ENCODE data around the gene TBC1D16. TPM values are rescaled to one million over a fixed set of nuclear protein-coding genes. Genes with fewer than 3 reads are reported as not detected.

Gene TBC1D16
- total RNA-seq, 1 experiment from 2014 or later, result 85.8 TPM

- Histone ChIP-seq H4K5ac (ENCODE audit: insufficient read length, low read depth, low read length) (no peak overlapping the region), H3K4ac (ENCODE audit: low read depth, low read length) (no peak overlapping the region), H3K23me2 (ENCODE audit: insufficient read length, low read depth, low read length, poor library complexity, severe bottlenecking) (peaks cover 12% of the 10 kb centered on the region), H2BK120ac (ENCODE audit: low read depth, low read length, poor library complexity, severe bottlenecking) (no peak overlapping the region), H2AK5ac (ENCODE audit: insufficient read length, low read length) (no peak overlapping the region), H2BK15ac (ENCODE audit: low read depth, low read length) (no peak overlapping the region), H3K9me3 (ENCODE audit: control insufficient read depth, low read depth, low read length) (no peaks in the 10 kb centered on the region), H3K9ac (ENCODE audit: extremely low read depth, insufficient read length, low read length) (no peak overlapping the region), H3K4me1 (ENCODE audit: insufficient read depth, low read length) (no peaks in the 10 kb centered on the region; the same call in 1 of the 2 replicates), H4K20me1 (ENCODE audit: control insufficient read depth, insufficient read depth, insufficient read length) (peaks cover 2% of the 10 kb centered on the region), H3K14ac (ENCODE audit: insufficient read depth, low read length) (no peak overlapping the region), H3K23ac (ENCODE audit: insufficient read length, low read depth, low read length) (no peak overlapping the region), H3K18ac (ENCODE audit: insufficient read length, low read depth, low read length) (no peak overlapping the region), H4K91ac (ENCODE audit: insufficient read length, low read depth, low read length) (no peak overlapping the region), H3K79me2 (ENCODE audit: insufficient read depth, low read length) (peaks cover 44% of the 10 kb centered on the region; the same call in 1 of the 2 replicates), H3K79me1 (ENCODE audit: insufficient read depth, low read depth, low read length, poor library complexity, severe bottlenecking) (peaks cover 7% of the 10 kb centered on the region), H3K56ac (ENCODE audit: insufficient read length, low read depth, low read length) (no peak overlapping the region), H2AFZ (ENCODE audit: low read length) (no peak overlapping the region), H3K27me3 (ENCODE audit: insufficient read depth, low read length) (no peaks in the 10 kb centered on the region), H3T11ph (ENCODE audit: low read length) (no peak overlapping the region), H2BK5ac (ENCODE audit: insufficient read length, low read length) (no peak overlapping the region), H2BK12ac (ENCODE audit: insufficient read length, low read depth, low read length) (no peak overlapping the region), H3K27ac (ENCODE audit: insufficient read length, low read depth, low read length) (no peak overlapping the region), H3K4me2 (ENCODE audit: insufficient read depth, insufficient read length, low read length) (no peak overlapping the region), H2BK20ac (ENCODE audit: low read depth, low read length, poor library complexity, severe bottlenecking) (no peak overlapping the region), H4K8ac (replicated peaks; ENCODE audit: insufficient read length, low read depth, low read length) (no peak overlapping the region)
- no peak overlapping the region for H3K27ac Mint-ChIP-seq
- peaks cover 41 to 47% of the 10 kb centered on the region in 2 experiments for H3K4me1 Mint-ChIP-seq
- TF ChIP-seq CTCF (conservative IDR thresholded peaks at IDR 0.05), result no peak
- peak; percentile 13 for DNase-seq
- no CpG with 5 or more reads among the region's 4 CpGs for WGBS (ENCODE audit: extremely low coverage, insufficient read length, low lambda C conversion rate)
- no peaks in the 10 kb centered on the region for H3K27me3 Mint-ChIP-seq (ENCODE audit: low read depth)
- H3K4me3 Mint-ChIP-seq, result peak overlapping the region; percentile 94 to 95
- H3K36me3 Mint-ChIP-seq (ENCODE audit: insufficient read depth in 1 of 3, low read depth in 3 of 3), result peaks cover 3 to 7% (median 4%) of the 10 kb centered on the region in 3 experiments; a peak in 5 of 7 replicates
- H3K9me3 Mint-ChIP-seq, result peaks cover 0 to 2% of the 10 kb centered on the region in 2 experiments; a peak in 1 of 5 replicates
Observed at GRCh38 chr17:80033840-80034239, 1.8 kb downstream of the TBC1D16 start.
